Mesendoderm (in vitro differentiated cells): ENCODE data around the gene HKDC1.

ENCODE experiments used
- DNase-seq: peaks from one replicate; pipeline ENCODE4 v3.0.0; 2013
- H2AK5ac ChIP-seq: 2 replicates; pipeline ENCODE4 v1.6.1; 2013; ENCODE audit warnings: low read length, inconsistent platforms
- H2BK120ac ChIP-seq: 2 replicates; pipeline ENCODE4 v1.6.1; 2013; ENCODE audit warnings: low read depth, mild to moderate bottlenecking, low read length, moderate library complexity, mixed read lengths
- H2BK15ac ChIP-seq: replicated peaks from 2 replicates; pipeline ENCODE4 v1.6.1; 2013; ENCODE audit warnings: low read depth, mild to moderate bottlenecking, moderate library complexity
- H2BK5ac ChIP-seq: 2 replicates; pipeline ENCODE4 v1.6.1; 2013; ENCODE audit warnings: low read length, inconsistent platforms
- H3K18ac ChIP-seq: 2 replicates; pipeline ENCODE4 v1.6.1; 2013; ENCODE audit warnings: mild to moderate bottlenecking, low read length, mixed read lengths
- H3K23ac ChIP-seq: one replicate; pipeline ENCODE4 v1.6.1; 2013; ENCODE audit warnings: low read length
- H3K27ac ChIP-seq: 2 replicates; pipeline ENCODE4 v1.5.1; 2013; ENCODE audit warnings: low read depth, mild to moderate bottlenecking, inconsistent platforms, low read length, moderate library complexity
- H3K27me3 ChIP-seq: 2 replicates; pipeline ENCODE4 v1.6.1; 2013; ENCODE audit warnings: low read length, control low read depth, mild to moderate bottlenecking, inconsistent platforms; ENCODE audit not compliant: insufficient read depth, poor library complexity
- H3K36me3 ChIP-seq: 2 replicates; pipeline ENCODE4 v1.6.1; 2013; ENCODE audit warnings: low read length, inconsistent platforms; ENCODE audit not compliant: control insufficient read depth, insufficient read depth
- H3K4ac ChIP-seq: one replicate; pipeline ENCODE4 v1.6.1; 2013; ENCODE audit warnings: low read depth, mild to moderate bottlenecking, low read length, moderate library complexity
- H3K4me1 ChIP-seq: 2 replicates; pipeline ENCODE4 v1.6.1; 2013; ENCODE audit warnings: low read depth, low read length, inconsistent platforms; ENCODE audit not compliant: control insufficient read depth
- H3K4me2 ChIP-seq: 2 replicates; pipeline ENCODE4 v1.6.1; 2013; ENCODE audit warnings: low read length
- H3K4me3 ChIP-seq: 2 replicates; pipeline ENCODE4 v1.5.1; 2013; ENCODE audit warnings: mild to moderate bottlenecking, low read length
- H3K56ac ChIP-seq: one replicate; pipeline ENCODE4 v1.6.1; 2013; ENCODE audit warnings: low read length
- H3K79me1 ChIP-seq: 2 replicates; pipeline ENCODE4 v1.6.1; 2013; ENCODE audit warnings: low read length, inconsistent platforms
- H3K79me2 ChIP-seq: 2 replicates; pipeline ENCODE4 v1.6.1; 2013; ENCODE audit warnings: mild to moderate bottlenecking, low read length; ENCODE audit not compliant: control insufficient read depth, insufficient read depth
- H3K9ac ChIP-seq: 2 replicates; pipeline ENCODE4 v1.6.1; 2013; ENCODE audit warnings: low read length, inconsistent platforms
- H4K5ac ChIP-seq: one replicate; pipeline ENCODE4 v1.6.1; 2013; ENCODE audit warnings: low read length
- H4K8ac ChIP-seq: one replicate; pipeline ENCODE4 v1.6.1; 2013; ENCODE audit warnings: low read depth, mild to moderate bottlenecking, control low read depth, low read length, moderate library complexity
- WGBS: extraction: QIAGEN DNeasy Blood & Tissue Kit; methylation state at CpG from one replicate; pipeline ENCODE4 v1.1.7; 2013; ENCODE audit warnings: low lambda C conversion rate, missing lambda C conversion rate; ENCODE audit not compliant: insufficient coverage; ENCODE audit errors: extremely low coverage; 5-methylcytosine and 5-hydroxymethylcytosine counted together

Gene HKDC1

GRCh38 chr10:69268761-69269416 lies 48.8 kb downstream of the HKDC1 start:
- Histone ChIP-seq H4K5ac (no peak overlapping the region), H3K4ac (no peak overlapping the region), H2BK15ac (no peak overlapping the region), H2BK120ac (no peak overlapping the region), H3K79me2 (no peaks in the 10 kb centered on the region), H3K36me3 (no peaks in the 10 kb centered on the region), H3K4me1 (no peaks in the 10 kb centered on the region), H3K4me2 (no peak overlapping the region), H4K8ac (no peak overlapping the region), H3K23ac (no peak overlapping the region), H2BK5ac (no peak overlapping the region), H3K79me1 (no peaks in the 10 kb centered on the region), H3K4me3 (no peak overlapping the region), H3K27me3 (no peaks in the 10 kb centered on the region), H3K18ac (no peak overlapping the region), H3K9ac (no peak overlapping the region), H2AK5ac (no peak overlapping the region), H3K27ac (no peak overlapping the region), H3K56ac (no peak overlapping the region)
- WGBS = no CpG with 5 or more reads among the region's 14 CpGs
- no peak for DNase-seq

- Histone ChIP-seq H4K8ac (no peak overlapping the region), H2BK120ac (no peak overlapping the region), H4K5ac (no peak overlapping the region), H2AK5ac (no peak overlapping the region), H3K4me2 (no peak overlapping the region), H3K56ac (no peak overlapping the region), H2BK5ac (no peak overlapping the region), H3K27ac (no peak overlapping the region), H3K18ac (no peak overlapping the region), H3K79me1 (no peaks in the 10 kb centered on the region), H3K4me1 (no peaks in the 10 kb centered on the region), H3K27me3 (no peaks in the 10 kb centered on the region), H3K36me3 (no peaks in the 10 kb centered on the region), H2BK15ac (no peak overlapping the region), H3K23ac (no peak overlapping the region), H3K4me3 (no peak overlapping the region), H3K9ac (no peak overlapping the region), H3K79me2 (no peaks in the 10 kb centered on the region), H3K4ac (no peak overlapping the region)
- WGBS = no CpG with 5 or more reads among the region's 2 CpGs
- DNase-seq = no peak
Measured at GRCh38 chr10:69269761-69270160, 49.6 kb downstream of the HKDC1 start.

- H3K27ac ChIP-seq = no peak overlapping the region
- no peaks in the 10 kb centered on the region for H3K4me1 ChIP-seq
- H3K23ac ChIP-seq = no peak overlapping the region
- DNase-seq = no peak
- H3K18ac ChIP-seq = no peak overlapping the region
- H3K36me3 ChIP-seq = no peaks in the 10 kb centered on the region
- no peak overlapping the region for H4K5ac ChIP-seq
- no peak overlapping the region for H3K4ac ChIP-seq
- H3K79me1 ChIP-seq = no peaks in the 10 kb centered on the region
- no peak overlapping the region for H2BK120ac ChIP-seq
- no peak overlapping the region for H3K56ac ChIP-seq
- H3K79me2 ChIP-seq = no peaks in the 10 kb centered on the region
- H4K8ac ChIP-seq = no peak overlapping the region
- no peak overlapping the region for H2BK5ac ChIP-seq
- H3K4me2 ChIP-seq = no peak overlapping the region
- whole genome bisulfite sequencing = no CpG with 5 or more reads among the region's 3 CpGs
- H3K4me3 ChIP-seq = no peak overlapping the region
- H2BK15ac ChIP-seq = no peak overlapping the region
- no peaks in the 10 kb centered on the region for H3K27me3 ChIP-seq
- H2AK5ac ChIP-seq = no peak overlapping the region
- H3K9ac ChIP-seq = no peak overlapping the region
Measured at GRCh38 chr10:69270990-69271389, 50.9 kb downstream of the HKDC1 start.

GRCh38 chr10:69272624-69273023 lies 52.5 kb downstream of the HKDC1 start:
- no peak overlapping the region for H3K4ac ChIP-seq
- no peaks in the 10 kb centered on the region for H3K27me3 ChIP-seq
- no peak overlapping the region for H3K18ac ChIP-seq
- no peak overlapping the region for H2BK5ac ChIP-seq
- H3K4me2 ChIP-seq = no peak overlapping the region
- no peak overlapping the region for H2BK15ac ChIP-seq
- H3K56ac ChIP-seq = no peak overlapping the region
- H3K27ac ChIP-seq = no peak overlapping the region
- H4K5ac ChIP-seq = no peak overlapping the region
- H3K4me1 ChIP-seq = no peaks in the 10 kb centered on the region
- H3K9ac ChIP-seq = no peak overlapping the region
- H4K8ac ChIP-seq = no peak overlapping the region
- no peaks in the 10 kb centered on the region for H3K79me2 ChIP-seq
- H3K79me1 ChIP-seq = no peaks in the 10 kb centered on the region
- H3K4me3 ChIP-seq = no peak overlapping the region
- WGBS = no CpG with 5 or more reads among the region's 1 CpG
- no peaks in the 10 kb centered on the region for H3K36me3 ChIP-seq
- no peak overlapping the region for H2AK5ac ChIP-seq
- DNase-seq = no peak
- no peak overlapping the region for H2BK120ac ChIP-seq
- no peak overlapping the region for H3K23ac ChIP-seq

GRCh38 chr10:69275444-69275843 lies 55.3 kb downstream of the HKDC1 start:
- peaks cover 12% of the 10 kb centered on the region for H3K4me1 ChIP-seq
- H3K27ac ChIP-seq = no peak overlapping the region
- no peak overlapping the region for H3K56ac ChIP-seq
- no peak overlapping the region for H2AK5ac ChIP-seq
- no peak overlapping the region for H3K23ac ChIP-seq
- no peaks in the 10 kb centered on the region for H3K27me3 ChIP-seq
- no peaks in the 10 kb centered on the region for H3K36me3 ChIP-seq
- no peak overlapping the region for H3K4ac ChIP-seq
- H3K4me2 ChIP-seq = no peak overlapping the region
- no peaks in the 10 kb centered on the region for H3K79me1 ChIP-seq
- no peak overlapping the region for H2BK15ac ChIP-seq
- no peak overlapping the region for H2BK5ac ChIP-seq
- no peak overlapping the region for H2BK120ac ChIP-seq
- no peak overlapping the region for H4K8ac ChIP-seq
- no peaks in the 10 kb centered on the region for H3K79me2 ChIP-seq
- no peak overlapping the region for H3K9ac ChIP-seq
- H3K18ac ChIP-seq = no peak overlapping the region
- WGBS = no CpG with 5 or more reads among the region's 1 CpG
- H4K5ac ChIP-seq = no peak overlapping the region
- no peak for DNase-seq
- H3K4me3 ChIP-seq = no peak overlapping the region

- Histone ChIP-seq H3K4me1 (peaks cover 12% of the 10 kb centered on the region), H3K4ac (no peak overlapping the region), H3K79me2 (no peaks in the 10 kb centered on the region), H3K4me2 (no peak overlapping the region), H2BK120ac (no peak overlapping the region), H3K18ac (peak overlapping the region; percentile 60), H2BK5ac (no peak overlapping the region), H3K4me3 (no peak overlapping the region), H3K56ac (no peak overlapping the region), H3K27ac (no peak overlapping the region), H4K5ac (no peak overlapping the region), H2BK15ac (no peak overlapping the region), H2AK5ac (no peak overlapping the region), H4K8ac (no peak overlapping the region), H3K36me3 (no peaks in the 10 kb centered on the region), H3K23ac (no peak overlapping the region), H3K27me3 (no peaks in the 10 kb centered on the region), H3K9ac (no peak overlapping the region), H3K79me1 (no peaks in the 10 kb centered on the region)
- DNase-seq = no peak
- WGBS = no CpG with 5 or more reads among the region's 6 CpGs
Measured at GRCh38 chr10:69276503-69276902, 56.4 kb downstream of the HKDC1 start.
